A673 (cell line): ENCODE data around the gene HDAC10.

Experiments
- CTCF ChIP-seq: fragments of 300-800, 200-600 bp; sonication (generic); conservative IDR thresholded peaks from 2 replicates; pipeline ENCODE4 v1.5.1; 2017; ENCODE audit warnings: low read depth, mild to moderate bottlenecking, antibody characterized with exemption, low read length, moderate library complexity, mixed read lengths
- EZH2 ChIP-seq: fragments of 200-600 bp; sonication (generic); IDR thresholded peaks from 2 replicates; pipeline ENCODE4 v1.6.1; 2017; ENCODE audit warnings: borderline replicate concordance, low read depth, mild to moderate bottlenecking, mixed read lengths, antibody characterized with exemption, low read length; ENCODE audit not compliant: poor library complexity, severe bottlenecking

DNA sequence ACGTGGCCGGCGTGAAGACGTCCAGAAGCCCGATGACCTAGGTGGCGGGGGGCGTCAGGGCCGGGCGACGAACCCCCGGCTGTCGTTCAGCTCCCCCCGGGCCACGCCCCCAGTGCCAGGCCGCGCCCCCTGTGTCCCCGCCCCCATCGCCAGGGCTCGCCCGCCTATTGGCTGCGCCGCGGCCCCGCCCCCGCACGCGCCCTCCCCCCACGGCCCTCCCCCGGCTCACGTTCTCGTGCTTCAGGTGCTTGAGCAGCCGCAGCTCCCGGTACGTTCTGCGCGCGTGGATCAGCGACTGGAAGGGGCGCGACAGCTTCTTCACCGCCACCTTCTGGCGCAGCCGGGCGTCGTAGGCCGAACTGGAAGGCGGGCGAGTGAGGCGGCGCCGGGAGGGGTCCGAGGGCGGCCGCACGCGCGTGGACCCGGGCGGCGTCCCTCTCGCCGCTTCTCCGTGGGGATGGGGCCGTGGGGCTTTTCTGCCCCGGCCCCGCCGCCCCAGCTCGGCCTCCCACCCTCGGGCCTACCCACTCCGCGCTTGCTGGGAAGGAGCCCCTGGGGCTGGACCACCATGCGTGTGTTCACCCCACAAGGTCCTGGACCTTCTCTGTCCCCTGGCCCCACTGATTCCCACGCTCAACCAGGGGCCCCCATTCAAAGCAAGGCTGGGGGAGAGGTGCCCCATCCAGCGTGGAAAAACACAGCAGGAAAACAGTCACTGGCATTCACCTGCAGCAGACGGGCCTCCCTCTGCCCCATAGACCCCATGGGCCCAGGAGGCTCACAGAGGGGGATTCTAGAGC lies 16.7 kb upstream of the HDAC10 start:
- TF ChIP-seq CTCF (peak; percentile 45; the same call in 1 of the 2 replicates), EZH2 (no peak)
